ENCODE results near the gene ZNF830.

ZNF830 gene

DNA sequence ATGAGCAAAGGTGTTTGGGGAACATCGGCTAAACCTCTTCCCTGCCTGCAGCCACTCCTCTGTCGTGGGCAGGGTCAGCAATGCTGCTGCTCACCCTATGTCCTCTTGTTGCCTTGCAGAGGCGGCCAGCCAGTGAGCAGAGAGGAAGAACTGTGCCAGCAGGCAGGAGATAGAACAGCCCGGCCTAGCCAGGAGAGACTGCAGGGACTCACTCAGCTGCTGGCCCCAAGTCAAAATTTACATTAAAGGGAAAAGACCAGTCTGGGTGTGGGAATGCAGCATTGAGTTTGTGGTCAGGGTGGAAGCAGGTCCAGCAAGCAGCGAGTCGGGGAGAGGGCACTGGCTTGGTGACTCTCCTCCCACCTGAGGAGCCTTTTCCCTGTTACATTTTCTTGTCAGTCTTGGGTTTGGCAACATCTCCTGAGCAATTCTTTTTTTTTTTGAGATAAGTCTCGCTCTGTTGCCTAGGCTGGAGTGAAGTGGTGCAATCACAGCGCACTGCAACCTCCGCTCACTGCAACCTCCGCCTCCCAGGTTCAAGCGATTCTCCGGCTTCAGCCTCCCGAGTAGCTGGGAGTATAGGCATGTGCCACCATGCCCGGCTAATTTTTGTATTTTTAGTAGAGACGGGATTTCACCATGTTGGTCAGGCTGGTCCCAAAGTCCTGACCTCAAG lies 41.7 kb downstream of the ZNF830 start:
- no peak overlapping the region for H3K4me3 ChIP-seq (ENCODE audit: low read depth, low read length)
- TF ChIP-seq, protein P1, sequence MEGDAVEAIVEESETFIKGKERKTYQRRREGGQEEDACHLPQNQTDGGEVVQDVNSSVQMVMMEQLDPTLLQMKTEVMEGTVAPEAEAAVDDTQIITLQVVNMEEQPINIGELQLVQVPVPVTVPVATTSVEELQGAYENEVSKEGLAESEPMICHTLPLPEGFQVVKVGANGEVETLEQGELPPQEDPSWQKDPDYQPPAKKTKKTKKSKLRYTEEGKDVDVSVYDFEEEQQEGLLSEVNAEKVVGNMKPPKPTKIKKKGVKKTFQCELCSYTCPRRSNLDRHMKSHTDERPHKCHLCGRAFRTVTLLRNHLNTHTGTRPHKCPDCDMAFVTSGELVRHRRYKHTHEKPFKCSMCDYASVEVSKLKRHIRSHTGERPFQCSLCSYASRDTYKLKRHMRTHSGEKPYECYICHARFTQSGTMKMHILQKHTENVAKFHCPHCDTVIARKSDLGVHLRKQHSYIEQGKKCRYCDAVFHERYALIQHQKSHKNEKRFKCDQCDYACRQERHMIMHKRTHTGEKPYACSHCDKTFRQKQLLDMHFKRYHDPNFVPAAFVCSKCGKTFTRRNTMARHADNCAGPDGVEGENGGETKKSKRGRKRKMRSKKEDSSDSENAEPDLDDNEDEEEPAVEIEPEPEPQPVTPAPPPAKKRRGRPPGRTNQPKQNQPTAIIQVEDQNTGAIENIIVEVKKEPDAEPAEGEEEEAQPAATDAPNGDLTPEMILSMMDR (IDR thresholded peaks at IDR 0.05; ENCODE audit: low read depth, low read length): no peak

DNA sequence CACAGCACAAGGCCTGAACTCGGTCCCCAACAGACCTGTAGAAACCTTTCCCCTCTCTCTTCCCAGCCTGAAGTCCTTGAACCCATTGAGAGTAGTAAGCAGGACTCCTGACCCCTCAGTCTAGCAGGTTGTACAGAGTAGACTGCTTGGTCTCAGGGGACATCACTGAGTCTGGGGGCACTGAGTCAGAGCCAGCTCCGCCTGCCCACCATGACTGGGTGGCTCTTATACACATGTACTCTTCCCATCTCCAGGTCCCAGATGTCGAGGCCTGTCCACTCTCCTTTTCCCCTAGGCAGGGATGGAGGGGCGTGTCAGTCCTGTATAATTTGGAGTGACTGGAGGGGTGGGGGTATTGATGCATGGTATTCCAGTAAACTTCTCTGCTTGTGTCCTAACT lies 42.4 kb downstream of the ZNF830 start:
- TF ChIP-seq, protein P1 (IDR thresholded peaks at IDR 0.05; ENCODE audit: low read depth, low read length): no peak
- no peak overlapping the region for H3K4me3 ChIP-seq (ENCODE audit: low read depth, low read length)

DNA sequence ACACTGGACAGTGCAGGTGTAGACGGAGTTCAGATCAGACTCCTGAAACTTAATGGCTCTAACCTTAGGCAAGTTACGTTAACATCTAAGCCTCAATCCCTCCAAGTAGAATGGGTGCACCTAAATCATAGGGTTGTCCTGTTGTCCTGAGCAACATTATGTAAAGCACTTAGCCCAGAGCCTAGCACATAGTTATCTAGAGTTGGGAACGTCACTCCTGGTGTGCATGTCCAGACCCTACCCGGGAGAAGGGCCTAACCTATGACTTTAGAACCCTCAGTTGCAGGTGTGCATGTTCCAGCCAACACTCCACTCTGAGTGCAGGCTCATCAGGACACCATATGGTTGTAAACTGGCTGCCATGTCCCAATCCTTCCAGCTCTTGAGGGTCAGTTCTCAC lies 45.0 kb downstream of the ZNF830 start:
- no peak overlapping the region for H3K4me3 ChIP-seq (ENCODE audit: low read depth, low read length)
- TF ChIP-seq, protein P1 (IDR thresholded peaks at IDR 0.05; ENCODE audit: low read depth, low read length): no peak

DNA sequence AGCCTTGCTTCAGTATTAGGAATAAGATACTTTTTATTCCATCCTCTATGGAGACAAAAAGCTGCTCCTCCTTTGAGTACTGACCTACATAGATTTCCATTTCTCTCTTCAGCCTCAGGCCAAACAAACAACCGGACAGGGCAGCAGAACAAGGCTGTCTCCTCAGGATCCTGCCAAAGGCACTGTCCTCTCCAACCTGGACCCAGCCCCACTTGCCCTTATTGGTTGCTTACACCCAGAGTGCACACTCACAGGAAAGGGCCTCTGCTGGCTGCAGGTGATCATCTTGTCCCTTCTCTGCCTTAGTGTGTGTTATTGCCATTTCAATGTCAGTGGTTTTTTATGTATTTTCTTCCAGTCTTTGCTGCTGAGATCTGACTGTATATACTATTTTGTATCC lies 45.6 kb downstream of the ZNF830 start:
- TF ChIP-seq, protein P1 (IDR thresholded peaks at IDR 0.05; ENCODE audit: low read depth, low read length): no peak
- no peak overlapping the region for H3K4me3 ChIP-seq (ENCODE audit: low read depth, low read length)

DNA sequence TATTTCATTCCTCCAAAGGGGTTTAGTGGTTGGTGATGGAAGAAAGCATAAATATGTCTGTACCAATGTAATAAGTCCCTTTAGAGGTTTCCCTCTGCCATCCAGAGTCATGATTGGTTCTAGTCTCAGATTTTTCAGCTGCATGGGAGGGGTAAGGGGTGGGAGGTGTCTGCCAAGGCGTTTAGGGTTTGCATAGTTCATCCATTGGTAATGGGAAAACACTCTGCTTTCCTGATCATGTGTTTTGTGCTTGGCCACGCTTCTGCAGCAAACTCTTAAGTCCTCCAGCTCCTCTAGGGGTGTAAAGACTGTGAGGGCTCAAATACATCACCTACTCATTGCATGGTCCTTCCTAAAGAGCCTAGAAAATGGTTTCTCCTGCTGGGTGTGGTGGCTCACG lies 48.8 kb downstream of the ZNF830 start:
- TF ChIP-seq, protein P1 (IDR thresholded peaks at IDR 0.05; ENCODE audit: low read depth, low read length): no peak
- no peak overlapping the region for H3K4me3 ChIP-seq (ENCODE audit: low read depth, low read length)

DNA sequence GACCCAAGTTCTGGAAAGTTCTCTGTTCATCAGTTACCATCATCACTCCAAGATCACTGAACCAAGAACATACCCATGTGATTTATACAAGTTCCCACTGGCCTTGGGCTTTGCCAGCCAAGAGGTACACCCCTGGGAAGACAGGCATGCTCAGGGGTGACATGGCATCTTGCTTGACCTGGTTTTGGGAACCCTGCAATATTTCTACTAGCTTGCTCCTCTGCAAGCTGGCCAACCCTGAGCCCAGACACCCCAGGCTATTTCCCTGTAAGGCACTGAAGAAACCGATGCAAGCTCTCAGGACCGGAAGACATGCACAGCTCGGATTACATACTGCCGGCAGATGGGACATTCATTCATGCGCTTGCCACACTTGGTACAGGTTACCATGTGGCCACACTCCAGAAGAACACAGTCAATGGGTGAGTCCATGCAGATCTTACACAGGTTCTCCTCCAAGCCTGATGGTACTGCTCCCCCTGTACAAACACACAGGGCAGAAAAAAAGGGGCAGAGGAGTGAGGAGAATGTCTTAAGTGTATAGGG lies 50.4 kb downstream of the ZNF830 start:
- TF ChIP-seq, protein P1 (IDR thresholded peaks at IDR 0.05; ENCODE audit: low read depth, low read length): no peak
- no peak overlapping the region for H3K4me3 ChIP-seq (ENCODE audit: low read depth, low read length)
